Muscle layer of duodenum (tissue), 2 donors: Measurements from ENCODE around the gene PIP5K1C.

ENCODE experiments used
- H3K27ac ChIP-seq: one replicate; pipeline ENCODE4 v1.7.0; 2013; ENCODE audit warnings: mild to moderate bottlenecking, low read length
- H3K27me3 ChIP-seq: one replicate; pipeline ENCODE4 v1.7.0; 2013; ENCODE audit warnings: low read depth, mild to moderate bottlenecking, control low read depth, low read length
- H3K36me3 ChIP-seq, 2 donors: one replicate each; pipeline ENCODE4 v1.7.0; 2013; ENCODE audit warnings: low read length in 2 of 2, control low read depth in 1 of 2, mild to moderate bottlenecking in 1 of 2; ENCODE audit not compliant: insufficient read depth in 2 of 2, control insufficient read depth in 1 of 2
- H3K4me1 ChIP-seq, 2 donors: one replicate each; pipeline ENCODE4 v1.7.0; 2013; ENCODE audit warnings: low read length in 2 of 2, mild to moderate bottlenecking in 2 of 2, control low read depth in 1 of 2, moderate library complexity in 1 of 2; ENCODE audit not compliant: insufficient read depth in 2 of 2, control insufficient read depth in 1 of 2
- H3K4me3 ChIP-seq, 2 donors: one replicate each; pipeline ENCODE4 v1.7.0; 2013; ENCODE audit warnings: low read length in 2 of 2, low read depth in 1 of 2, mild to moderate bottlenecking in 1 of 2
- H3K9me3 ChIP-seq, 2 donors: one replicate each; pipeline ENCODE4 v1.7.0; 2013; ENCODE audit warnings: low read length in 2 of 2, control low read depth in 1 of 2, mild to moderate bottlenecking in 1 of 2; ENCODE audit not compliant: control insufficient read depth in 1 of 2
- donor health status: healthy.

Gene PIP5K1C

DNA sequence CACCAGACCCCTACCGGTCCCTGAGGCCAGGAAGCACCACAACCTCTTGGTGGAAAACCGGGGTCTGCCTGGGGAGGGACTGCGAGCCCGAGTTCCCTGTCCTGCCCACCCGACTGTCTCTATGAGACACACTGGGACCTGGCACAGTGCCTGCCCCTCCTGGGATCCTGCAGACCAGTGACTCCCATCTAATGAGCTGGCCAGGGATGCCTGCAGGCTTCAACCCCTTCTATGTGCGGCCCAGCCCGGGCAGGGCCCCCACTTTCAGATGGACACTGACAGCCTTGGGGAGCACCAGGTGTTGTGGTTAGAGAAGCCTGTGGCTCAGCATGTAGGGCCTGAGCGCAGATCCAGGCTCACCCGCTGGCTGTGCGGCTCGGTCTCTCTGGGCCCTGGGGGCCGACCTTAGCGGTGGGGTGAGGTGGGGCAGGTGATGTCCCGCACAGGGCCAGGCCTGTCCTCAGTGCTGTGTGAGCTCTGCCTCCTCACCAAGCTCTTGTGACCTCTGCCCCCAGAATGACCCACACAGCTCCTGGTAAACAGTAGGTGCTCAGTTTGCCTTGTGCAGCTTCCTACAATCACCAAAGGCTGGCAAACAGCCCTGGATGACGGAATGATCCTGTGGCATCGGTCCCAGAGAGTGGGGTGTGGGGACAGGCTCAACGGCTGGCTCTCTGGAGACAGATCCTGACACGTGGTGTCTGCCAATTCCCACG, 55.8 kb downstream of the PIP5K1C start:
- H3K36me3 ChIP-seq = peaks cover 8 to 66% of the 10 kb centered on the region in 2 donors
- H3K27ac ChIP-seq = no peak overlapping the region
- peaks cover 0 to 5% of the 10 kb centered on the region in 2 donors for H3K4me1 ChIP-seq

DNA sequence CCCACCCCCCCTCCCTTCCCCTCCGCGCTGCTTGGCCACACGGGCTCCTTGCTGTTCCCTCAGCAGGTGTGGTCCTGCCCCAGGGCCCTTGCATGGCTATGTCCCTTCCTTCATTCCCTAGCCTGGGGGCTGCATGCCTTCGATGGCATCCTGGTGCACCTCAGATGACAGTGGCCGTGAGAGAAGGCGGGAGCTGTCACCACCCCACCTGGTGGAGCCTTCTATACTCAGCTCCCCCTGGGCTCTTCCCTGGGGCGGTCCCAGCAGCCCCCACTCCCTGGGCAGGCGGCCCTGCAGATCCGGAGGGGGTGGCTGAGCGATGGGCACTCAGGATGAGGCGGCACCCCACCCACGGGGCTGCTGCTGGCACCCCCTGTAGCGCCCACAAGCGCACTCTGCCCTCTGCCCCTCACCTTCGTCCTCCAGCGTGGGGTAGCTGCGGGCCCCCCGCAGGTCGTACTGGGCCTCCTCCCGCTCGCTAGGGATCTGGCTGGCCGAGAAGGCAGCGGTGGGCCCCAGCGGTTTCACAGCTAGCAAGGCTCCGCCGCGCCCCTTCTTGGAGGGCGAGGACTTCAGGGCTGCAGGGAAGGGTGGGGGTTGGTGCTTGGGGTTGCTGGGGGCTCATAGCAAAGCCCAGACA, 56.5 kb downstream of the PIP5K1C start:
- H3K36me3 ChIP-seq = peaks cover 10 to 72% of the 10 kb centered on the region in 2 donors
- H3K27ac ChIP-seq = no peak overlapping the region
- no peaks in the 10 kb centered on the region for H3K9me3 ChIP-seq
- peaks cover 0 to 5% of the 10 kb centered on the region in 2 donors for H3K4me1 ChIP-seq
- no peaks in the 10 kb centered on the region for H3K27me3 ChIP-seq
- no peak overlapping the region for H3K4me3 ChIP-seq

More for the DNA sequence above, 55.8 kb downstream of the PIP5K1C start:
- H3K4me3 ChIP-seq = no peak overlapping the region
- H3K9me3 ChIP-seq = no peaks in the 10 kb centered on the region
- no peaks in the 10 kb centered on the region for H3K27me3 ChIP-seq

DNA sequence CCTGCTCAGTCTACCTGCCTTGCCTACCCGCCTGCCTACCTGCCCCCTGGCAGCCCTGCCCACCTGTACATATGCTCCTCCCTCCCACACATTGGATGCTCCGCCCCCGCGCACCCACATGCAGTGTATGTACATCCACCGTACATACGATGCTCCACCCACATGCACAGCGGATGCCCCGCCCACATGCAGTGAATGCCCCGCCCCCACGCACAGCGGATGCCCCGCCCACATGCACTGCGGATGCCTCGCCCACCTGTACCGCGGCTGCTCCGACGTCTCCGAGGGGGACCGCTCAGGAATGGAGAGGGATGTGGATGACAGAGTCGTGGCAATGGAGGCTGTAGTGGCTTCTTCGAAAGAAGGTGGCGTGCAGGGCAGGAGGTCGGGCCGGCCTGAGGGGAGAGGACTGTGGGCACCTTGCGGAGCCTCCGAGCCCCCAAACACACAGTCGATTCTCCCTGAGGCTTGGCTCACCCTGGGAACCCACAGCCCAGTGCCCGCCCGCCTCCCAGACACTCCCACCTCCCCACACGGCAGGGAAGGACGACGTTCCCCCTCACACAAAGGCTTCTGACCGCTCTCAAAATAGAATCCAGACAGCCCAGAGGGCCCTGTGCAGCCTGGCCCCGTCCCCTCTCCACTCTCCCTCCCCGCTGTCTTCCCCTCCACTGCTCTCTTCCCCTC, 57.1 kb downstream of the PIP5K1C start:
- no peak overlapping the region for H3K27ac ChIP-seq
- H3K36me3 ChIP-seq = peaks cover 10 to 72% of the 10 kb centered on the region in 2 donors

DNA sequence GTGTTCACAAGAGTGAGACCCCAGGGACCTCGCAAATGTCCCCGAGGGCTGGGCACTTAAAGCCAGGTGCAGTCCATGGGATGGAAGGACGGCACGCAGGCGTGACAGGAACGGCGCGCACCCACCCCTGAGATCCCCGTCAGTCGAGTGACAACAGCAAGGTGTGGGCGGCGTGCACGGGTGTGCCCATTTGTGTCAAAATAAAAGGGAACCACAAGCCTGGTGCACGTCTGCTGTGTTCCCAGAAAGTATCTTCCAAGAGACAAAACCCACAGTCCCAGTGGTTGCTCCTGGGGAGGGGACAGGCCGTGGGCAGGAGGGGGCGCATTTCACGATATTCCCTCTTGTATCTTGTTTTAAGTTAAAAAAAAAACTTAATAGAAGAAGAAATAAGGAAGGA, 58.0 kb downstream of the PIP5K1C start:
- no peak overlapping the region for H3K4me3 ChIP-seq
- H3K4me1 ChIP-seq = peaks cover 0 to 5% of the 10 kb centered on the region in 2 donors
- H3K27me3 ChIP-seq = no peaks in the 10 kb centered on the region
- no peak overlapping the region for H3K27ac ChIP-seq
- H3K9me3 ChIP-seq = no peaks in the 10 kb centered on the region
- H3K36me3 ChIP-seq = peaks cover 10 to 76% of the 10 kb centered on the region in 2 donors

More for the DNA sequence above, 57.1 kb downstream of the PIP5K1C start:
- Histone ChIP-seq H3K4me1 (peaks cover 0 to 5% of the 10 kb centered on the region in 2 donors), H3K27me3 (no peaks in the 10 kb centered on the region), H3K9me3 (no peaks in the 10 kb centered on the region), H3K4me3 (no peak overlapping the region)

DNA sequence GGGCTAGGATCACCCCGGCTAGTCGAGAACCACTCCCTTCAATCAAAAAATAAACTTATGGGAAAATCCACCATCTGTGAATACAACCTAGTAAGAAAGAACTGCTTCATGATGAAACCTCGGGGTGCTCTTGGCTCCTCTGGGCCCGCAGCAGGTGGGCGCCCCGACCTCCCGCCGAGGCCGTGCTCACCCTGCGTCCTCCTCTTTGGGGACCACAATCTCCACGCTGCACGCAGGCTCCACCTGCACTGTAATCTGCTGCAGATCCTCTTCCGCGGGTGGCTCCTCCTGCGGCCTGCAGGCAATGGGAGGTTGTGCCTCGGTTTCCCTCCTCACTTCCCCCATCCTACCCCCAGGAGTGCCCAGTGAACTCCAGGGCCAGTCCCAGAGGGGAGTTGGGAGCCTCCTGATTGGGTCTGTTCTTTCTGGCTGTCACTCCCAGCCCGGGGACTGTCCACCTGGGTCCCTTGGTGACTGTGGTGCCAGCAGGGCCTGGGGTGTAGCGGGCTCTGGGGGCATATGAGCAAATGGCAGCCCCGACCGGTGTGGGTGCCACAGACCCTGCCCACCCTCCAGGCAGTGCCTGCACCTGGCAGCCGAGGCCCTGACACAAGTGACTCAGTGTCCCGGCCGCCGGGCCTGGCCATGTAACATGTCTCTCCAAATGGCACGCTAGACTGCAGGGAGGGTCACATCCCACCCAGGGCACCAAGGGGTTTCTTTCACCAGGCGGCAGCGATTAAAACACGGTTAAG, 58.6 kb downstream of the PIP5K1C start:
- Histone ChIP-seq H3K36me3 (peaks cover 10 to 80% of the 10 kb centered on the region in 2 donors), H3K4me1 (peaks cover 0 to 5% of the 10 kb centered on the region in 2 donors), H3K27me3 (no peaks in the 10 kb centered on the region), H3K27ac (no peak overlapping the region), H3K4me3 (no peak overlapping the region), H3K9me3 (no peaks in the 10 kb centered on the region)

DNA sequence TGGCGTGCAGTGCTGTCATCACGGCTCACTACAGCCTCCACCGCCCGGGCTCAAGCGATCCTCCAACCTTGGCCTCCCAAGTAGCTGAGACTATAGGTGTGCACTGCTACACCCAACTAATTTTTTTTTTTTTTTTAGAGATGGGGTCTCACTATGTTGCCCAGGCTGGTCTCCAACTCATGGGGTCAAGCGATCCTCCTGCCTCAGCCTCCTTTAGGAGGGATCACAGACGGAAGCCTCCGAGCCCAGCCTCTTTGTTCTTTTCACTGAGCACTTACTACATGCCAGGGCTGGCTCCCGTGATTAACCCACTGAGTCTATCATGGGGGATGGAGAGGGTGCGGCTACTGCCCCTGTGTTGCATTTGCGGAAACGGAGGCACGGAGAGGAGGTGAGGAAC, 60.8 kb downstream of the PIP5K1C start:
- H3K36me3 ChIP-seq = peaks cover 10 to 77% of the 10 kb centered on the region in 2 donors
- no peak overlapping the region for H3K27ac ChIP-seq
- no peaks in the 10 kb centered on the region for H3K9me3 ChIP-seq
- H3K27me3 ChIP-seq = no peaks in the 10 kb centered on the region
- peaks cover 0 to 1% of the 10 kb centered on the region in 2 donors for H3K4me1 ChIP-seq
- H3K4me3 ChIP-seq = no peak overlapping the region

DNA sequence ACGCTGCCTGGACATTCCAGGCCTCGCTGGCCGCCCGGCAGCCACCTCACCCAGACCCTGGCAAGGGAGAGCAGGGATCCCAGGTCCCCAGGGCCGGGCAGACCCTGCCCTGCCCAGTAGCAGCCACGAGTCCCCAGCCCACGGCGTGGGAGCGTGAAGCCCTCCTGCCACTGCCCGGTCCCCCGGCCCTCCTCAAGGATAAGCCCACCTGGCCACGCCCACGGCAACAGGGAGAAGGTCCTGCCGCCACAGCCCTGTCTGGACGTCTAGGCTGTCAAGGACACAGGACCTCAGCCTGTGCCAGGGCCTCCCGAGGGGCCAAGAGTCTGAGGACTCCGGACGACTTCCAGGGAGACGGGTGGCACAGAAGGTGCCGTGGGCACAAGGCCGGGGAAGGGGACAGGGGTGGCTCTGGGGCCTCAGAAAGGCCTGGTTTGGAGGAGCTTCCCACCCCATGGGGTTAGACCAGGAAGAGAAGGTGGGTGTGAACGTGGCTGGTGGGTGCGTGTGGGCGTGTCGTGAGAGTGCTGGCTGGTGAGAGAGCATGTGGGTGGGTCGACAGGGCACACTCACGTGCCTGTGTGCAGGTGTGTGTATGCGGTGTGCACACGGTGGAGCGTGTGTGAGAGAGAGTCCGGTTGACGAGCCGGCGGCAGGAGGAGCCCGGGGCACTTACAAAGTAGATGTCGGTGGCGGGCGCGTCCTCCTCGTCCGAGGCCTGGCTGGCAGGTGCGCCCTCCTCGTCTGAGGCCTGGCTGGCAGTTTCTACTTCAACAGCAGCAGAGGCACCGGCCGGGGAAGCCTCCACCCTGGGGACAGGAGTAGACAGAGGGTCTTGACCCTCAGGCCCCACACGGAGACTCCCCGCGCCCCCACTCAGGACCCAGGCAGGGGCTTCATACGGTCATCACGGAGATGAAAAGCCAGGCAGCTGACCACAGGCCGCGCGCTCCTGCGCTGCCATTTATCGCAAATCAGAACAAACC, 61.8 kb downstream of the PIP5K1C start:
- no peaks in the 10 kb centered on the region for H3K27me3 ChIP-seq
- H3K4me3 ChIP-seq = no peak overlapping the region
- H3K9me3 ChIP-seq = no peaks in the 10 kb centered on the region
- H3K4me1 ChIP-seq = no peaks in the 10 kb centered on the region
- peaks cover 10 to 69% of the 10 kb centered on the region in 2 donors for H3K36me3 ChIP-seq
- no peak overlapping the region for H3K27ac ChIP-seq

DNA sequence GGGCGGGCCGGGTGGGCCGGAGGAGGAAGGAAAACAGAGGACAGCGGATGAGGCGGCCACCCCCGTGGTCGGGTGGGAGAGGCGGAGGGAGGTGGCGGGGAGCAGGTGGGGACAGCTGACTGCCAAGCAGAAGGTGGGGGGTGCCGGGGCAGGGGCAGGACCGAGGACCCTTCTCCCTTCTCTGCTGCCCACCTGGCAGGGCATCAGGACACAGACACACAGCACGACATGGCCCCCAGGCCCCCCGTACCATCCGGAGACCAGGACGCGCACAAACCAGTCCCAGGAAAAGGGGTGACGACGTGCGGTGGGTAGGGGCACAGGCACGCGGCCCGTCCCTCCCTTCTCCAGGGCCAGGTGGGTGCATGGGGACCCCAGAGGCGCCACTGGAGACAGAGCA, 62.6 kb downstream of the PIP5K1C start:
- H3K27me3 ChIP-seq = no peaks in the 10 kb centered on the region
- peaks cover 10 to 72% of the 10 kb centered on the region in 2 donors for H3K36me3 ChIP-seq
- no peak overlapping the region for H3K4me3 ChIP-seq
- no peaks in the 10 kb centered on the region for H3K4me1 ChIP-seq
- H3K9me3 ChIP-seq = no peaks in the 10 kb centered on the region
- no peak overlapping the region for H3K27ac ChIP-seq

DNA sequence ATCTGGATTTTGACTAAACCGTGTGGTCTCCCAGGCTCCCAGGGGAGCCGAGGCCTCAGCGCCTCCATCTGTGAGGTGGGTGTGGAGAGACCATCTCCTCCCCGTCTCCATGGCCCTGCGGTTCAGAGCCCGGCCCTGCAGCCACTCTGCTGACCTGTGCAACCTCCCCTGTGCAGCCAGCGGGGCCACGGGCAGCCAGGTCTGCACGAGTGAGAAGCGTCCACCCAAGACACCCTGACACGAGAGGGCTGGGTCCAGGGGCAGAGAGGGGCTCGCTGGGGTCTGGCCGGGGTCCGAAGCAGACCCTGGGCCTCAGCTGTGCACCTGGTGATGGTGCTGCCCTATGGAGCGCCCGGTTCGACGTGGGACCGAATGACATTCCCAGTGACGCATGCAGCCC, 63.3 kb downstream of the PIP5K1C start:
- Histone ChIP-seq H3K4me1 (no peaks in the 10 kb centered on the region), H3K27me3 (no peaks in the 10 kb centered on the region), H3K27ac (no peak overlapping the region), H3K9me3 (no peaks in the 10 kb centered on the region), H3K36me3 (peaks cover 15 to 72% of the 10 kb centered on the region in 2 donors), H3K4me3 (no peak overlapping the region)

DNA sequence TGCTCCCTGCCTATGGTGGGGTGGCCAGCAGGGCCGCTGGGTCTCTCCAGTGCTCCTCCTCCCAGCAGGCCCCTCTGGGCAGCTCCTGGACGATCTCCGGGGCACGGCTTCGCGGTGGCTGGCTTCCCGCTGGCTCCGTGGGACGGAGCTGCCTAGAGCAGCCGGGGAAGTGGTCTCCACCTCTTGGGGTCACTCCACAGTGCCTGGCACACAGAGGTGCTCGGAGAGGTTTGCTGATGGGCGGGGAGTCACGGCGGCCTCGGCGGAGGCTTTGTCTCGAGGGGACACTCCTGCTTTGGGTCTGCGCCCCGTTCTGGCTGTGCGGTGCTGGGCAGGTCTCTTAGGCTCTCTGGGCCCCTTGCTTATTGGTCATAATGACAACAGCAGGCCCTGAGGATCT, 63.8 kb downstream of the PIP5K1C start:
- H3K4me1 ChIP-seq = no peaks in the 10 kb centered on the region
- H3K27me3 ChIP-seq = no peaks in the 10 kb centered on the region
- H3K36me3 ChIP-seq = peaks cover 19 to 72% of the 10 kb centered on the region in 2 donors
- H3K27ac ChIP-seq = no peak overlapping the region
- H3K9me3 ChIP-seq = no peaks in the 10 kb centered on the region
- no peak overlapping the region for H3K4me3 ChIP-seq
